HPDE6-E6E7 (cell line): Measurements from ENCODE around the gene MAML2.

Experiments used
- DNase-seq: peaks from one replicate; pipeline ENCODE4 v3.0.0; 2011; ENCODE audit warnings: missing footprints; ENCODE audit errors: extremely low spot score

Gene MAML2

DNA sequence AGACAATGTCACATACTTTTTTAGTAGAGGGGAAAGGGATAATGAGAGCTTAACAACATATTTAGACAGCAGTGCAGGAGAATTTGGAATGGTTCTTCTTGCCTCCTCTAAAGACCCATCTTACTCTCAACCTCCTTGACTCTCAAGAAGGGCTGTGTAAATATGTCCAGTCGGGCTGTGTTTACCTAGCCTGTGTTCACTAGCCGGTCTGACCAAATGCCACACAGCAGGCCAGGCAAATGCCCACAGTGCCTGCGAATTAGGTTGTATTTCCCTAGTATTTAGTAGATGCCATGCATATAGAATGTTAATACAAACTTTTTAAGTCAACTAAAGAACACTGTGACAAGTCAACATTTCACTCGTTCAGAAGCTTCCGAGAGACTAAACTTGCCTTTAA, 367.7 kb downstream of the MAML2 start:
- DNase-seq, result no peak

- no peak for DNase-seq
These were observed 370.9 kb downstream of the MAML2 start for GRCh38 chr11:95972060-95972459.

- DNase-seq, result no peak
These were observed 374.4 kb downstream of the MAML2 start for GRCh38 chr11:95968585-95968984.

DNA sequence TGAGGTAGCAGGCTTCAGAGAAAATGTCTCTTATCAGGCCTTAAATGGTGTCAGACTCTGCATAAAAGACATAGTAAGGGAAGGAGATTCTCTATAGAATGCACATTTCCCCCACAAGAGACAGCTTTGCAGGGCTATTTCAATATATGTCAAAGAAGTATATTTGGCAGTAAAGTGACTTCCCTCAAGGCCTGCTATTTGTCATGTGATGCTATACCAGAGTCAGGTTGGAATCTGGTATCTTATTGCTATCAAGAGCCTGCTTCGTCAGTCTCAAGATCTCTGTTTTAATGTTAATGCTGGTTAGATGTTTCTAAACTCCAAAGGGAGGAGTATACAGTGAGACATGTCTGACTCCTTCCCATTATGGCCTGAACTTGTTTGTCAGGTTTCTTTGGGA, 378.7 kb downstream of the MAML2 start:
- no peak for DNase-seq

- no peak for DNase-seq
These were observed 381.2 kb downstream of the MAML2 start for GRCh38 chr11:95961758-95962157.

DNA sequence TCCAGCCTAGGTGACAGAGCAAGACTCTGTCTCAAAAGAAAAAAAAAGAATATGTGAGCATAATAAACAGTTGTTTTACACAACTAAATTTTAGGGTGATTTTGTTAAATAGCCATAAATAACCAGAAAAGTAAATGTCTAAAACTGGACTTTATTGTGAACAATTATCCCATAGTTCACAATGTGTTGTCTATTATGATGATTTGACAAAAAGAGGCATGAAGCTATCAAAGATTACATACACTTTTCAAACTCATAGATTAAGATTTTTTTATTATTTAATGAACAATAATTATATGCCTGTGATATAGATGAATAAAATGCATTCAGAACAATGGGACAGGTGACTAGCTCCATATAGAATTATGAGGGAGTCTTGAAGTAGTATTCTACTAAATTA, 392.1 kb downstream of the MAML2 start:
- no peak for DNase-seq

DNA sequence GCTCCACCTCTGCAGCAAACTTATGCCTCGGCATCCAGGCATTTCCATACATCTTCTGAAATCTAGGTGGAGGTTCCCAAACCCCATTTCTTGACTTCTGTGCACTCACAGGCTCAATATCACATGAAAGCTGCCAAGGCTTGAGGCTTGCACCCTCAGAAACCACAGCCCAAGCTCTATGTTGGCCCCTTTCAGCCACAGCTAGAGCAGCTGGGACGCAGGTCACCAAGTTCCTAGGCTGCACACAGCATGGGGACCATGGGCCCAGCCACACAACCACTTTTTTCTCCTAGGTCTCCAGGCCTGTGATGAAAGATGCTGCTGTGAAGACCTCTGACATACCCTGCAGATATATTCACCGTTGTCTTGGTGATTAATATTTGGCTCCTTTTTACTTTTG, 394.4 kb downstream of the MAML2 start:
- DNase-seq, result no peak

DNA sequence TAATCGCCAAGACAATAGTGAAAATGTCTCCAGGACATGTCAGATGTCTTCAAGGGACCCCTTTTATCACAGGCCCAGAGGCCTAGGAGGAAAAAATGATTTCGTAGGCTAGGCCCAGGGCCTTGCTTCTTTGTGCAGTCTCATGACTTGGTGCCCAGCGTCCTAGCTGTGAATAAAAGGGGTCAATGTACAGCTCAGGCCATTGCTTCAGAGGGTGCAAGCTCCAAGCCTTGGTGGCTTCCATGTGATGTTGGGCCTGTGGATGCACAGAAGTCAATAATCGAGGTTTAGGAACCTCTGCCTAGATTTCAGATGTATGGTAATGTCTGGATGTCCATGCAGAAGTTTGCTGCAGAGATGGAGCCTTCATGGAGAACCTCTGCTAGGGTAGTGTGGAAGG, 398.4 kb downstream of the MAML2 start:
- DNase-seq, result no peak

DNA sequence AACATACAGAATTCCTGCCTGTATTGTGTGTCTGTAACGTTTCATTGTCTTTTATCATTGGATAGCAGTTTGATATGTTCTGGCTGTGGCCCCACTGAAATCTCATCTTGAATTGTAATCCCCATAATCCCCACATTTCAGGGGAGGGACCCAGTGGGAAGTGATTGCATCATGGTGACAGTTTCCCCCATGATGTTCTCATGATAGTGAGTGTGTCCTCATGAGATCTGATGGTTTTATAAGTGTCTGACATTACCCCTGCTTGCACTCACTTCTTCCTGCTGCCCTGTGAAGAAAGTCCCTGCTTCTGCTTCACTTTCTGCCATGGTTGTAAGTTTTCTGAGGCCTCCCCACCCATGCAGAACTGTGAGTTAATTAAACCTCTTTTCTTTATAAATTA, 399.4 kb downstream of the MAML2 start:
- no peak for DNase-seq

GRCh38 chr11:95939091-95939490, 403.9 kb downstream of the MAML2 start:
- no peak for DNase-seq

DNA sequence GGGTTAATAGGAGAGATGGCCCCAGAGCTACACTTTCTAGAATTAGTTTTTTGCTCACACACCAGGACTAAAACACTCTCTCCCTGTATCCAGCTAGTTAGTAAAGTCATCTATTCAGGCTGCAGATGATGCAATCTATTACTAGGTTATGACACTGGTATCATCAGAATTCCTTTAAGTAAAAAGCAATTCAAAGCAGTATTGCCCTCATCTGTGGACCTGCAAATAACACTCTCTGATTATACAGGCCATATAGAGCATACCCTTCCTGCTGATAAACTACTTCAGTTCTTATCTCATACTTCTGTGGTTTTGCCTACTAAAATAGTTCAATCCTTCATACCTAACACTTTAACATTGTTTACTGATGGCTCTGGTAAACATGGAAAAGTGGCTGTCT, 405.6 kb downstream of the MAML2 start:
- DNase-seq, result no peak

DNA sequence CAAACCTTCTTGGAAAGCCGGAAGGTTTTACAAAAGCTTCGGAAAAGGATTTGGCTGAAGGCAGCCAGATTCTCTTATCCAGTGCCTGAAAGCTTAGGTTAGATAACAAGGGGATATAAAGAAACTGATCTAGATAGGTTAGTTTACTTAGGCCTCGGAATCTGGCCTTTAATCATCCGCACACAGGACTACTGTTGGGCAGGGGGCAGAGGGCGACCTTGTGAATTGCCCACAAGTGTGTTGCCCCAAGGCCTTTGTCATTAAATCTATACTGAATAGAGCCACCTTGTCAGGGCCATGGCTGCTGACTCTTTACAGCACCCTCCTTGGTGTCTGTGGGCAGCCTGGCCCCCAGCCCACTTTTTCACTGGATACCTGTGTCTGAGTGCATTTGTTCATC, 409.4 kb downstream of the MAML2 start:
- no peak for DNase-seq

DNA sequence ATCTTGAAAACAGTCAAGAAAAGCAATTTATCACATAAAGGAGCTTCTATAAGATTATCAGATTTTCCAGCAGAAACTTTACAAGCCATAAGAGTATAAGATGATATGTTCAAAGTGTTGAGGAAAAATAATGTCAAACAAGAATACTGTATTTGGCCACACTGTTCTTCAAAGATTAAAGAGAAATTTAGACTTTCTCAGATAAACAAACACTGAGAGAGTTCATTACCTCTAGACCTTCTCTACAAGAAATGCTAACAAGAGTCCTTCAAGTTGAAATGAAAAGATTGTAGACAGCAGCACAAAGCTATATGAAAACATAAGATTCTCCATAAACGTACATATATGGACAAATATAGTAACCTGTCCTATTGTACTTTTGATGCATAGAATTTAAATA, 411.1 kb downstream of the MAML2 start:
- no peak for DNase-seq

DNA sequence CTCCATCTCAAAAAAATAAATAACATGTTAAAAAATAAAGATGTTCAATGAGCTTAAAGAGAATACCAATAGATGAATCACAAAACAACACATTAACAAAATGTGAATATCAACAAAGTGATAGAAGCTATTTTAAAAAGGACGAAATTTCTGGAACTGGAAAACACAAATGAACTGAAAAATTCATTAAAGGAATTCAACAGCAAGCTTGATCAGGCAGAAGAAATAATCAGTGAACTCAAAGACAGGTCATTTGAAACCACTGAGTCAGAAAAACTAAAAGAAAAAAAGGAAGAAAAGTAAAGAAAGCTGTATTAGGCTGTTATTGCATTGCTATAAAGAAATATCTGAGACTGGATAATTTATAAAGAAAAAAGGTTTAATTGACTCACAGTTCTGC, 412.0 kb downstream of the MAML2 start:
- no peak for DNase-seq

- DNase-seq, result no peak
These were observed 416.3 kb downstream of the MAML2 start for GRCh38 chr11:95926726-95927125.
